CD4-positive, CD25-positive, alpha-beta regulatory T cell (primary cell): ENCODE measurements around the gene TM4SF5. TPM values are rescaled to one million over a fixed set of nuclear protein-coding genes. Genes with fewer than 3 reads are reported as not detected.

ENCODE experiments used
- ATAC-seq, 2 donors: fragments of 150-1000 bp; cut with Tn5 transposase; one replicate each; pipeline ENCODE4 v1.10.0; 2021; ENCODE audit warnings: low read depth in 2 of 2, moderate number of reproducible peaks in 2 of 2, moderate library complexity in 1 of 2
- DNase-seq, 3 donors: peaks; one replicate each; pipeline versions ENCODE4 v3.0.0 to v3.0.0-alpha.2; 2012 to 2022; ENCODE audit warnings: mixed read lengths in 1 of 3
- H3K27ac ChIP-seq: one replicate; pipeline ENCODE4 v1.7.0; 2013; ENCODE audit warnings: mild to moderate bottlenecking, low read length; ENCODE audit not compliant: insufficient read depth, poor library complexity, severe bottlenecking
- H3K27me3 ChIP-seq: one replicate; pipeline ENCODE4 v1.7.0; 2013; ENCODE audit warnings: low read length; ENCODE audit not compliant: control insufficient read depth, insufficient read depth
- H3K36me3 ChIP-seq: one replicate; pipeline ENCODE4 v1.7.0; 2013; ENCODE audit warnings: mild to moderate bottlenecking, low read length, moderate library complexity; ENCODE audit not compliant: control insufficient read depth, insufficient read depth
- H3K4me1 ChIP-seq: 2 replicates; pipeline ENCODE4 v1.7.0; 2013; ENCODE audit warnings: mild to moderate bottlenecking, low read length; ENCODE audit not compliant: insufficient read depth, control insufficient read depth, poor library complexity, severe bottlenecking
- H3K4me3 ChIP-seq: one replicate; pipeline ENCODE4 v1.7.0; 2013; ENCODE audit warnings: low read depth, mild to moderate bottlenecking, low read length, moderate library complexity
- H3K9me3 ChIP-seq, 2 experiments: 1 replicate in 1 of 2; 2 replicates in 1 of 2; pipeline ENCODE4 v1.7.0; 2013; ENCODE audit warnings: low read length in 2 of 2, mild to moderate bottlenecking in 1 of 2, moderate library complexity in 1 of 2; ENCODE audit not compliant: control insufficient read depth in 2 of 2
- H3K27ac Mint-ChIP-seq, 3 donors: one replicate each; pipeline ENCODE4 v1.8.0; 2020 to 2022; ENCODE audit warnings: mild to moderate bottlenecking in 3 of 3, mixed read lengths in 3 of 3, moderate library complexity in 2 of 3
- H3K27me3 Mint-ChIP-seq: one replicate; pipeline ENCODE4 v1.8.0; 2022; ENCODE audit warnings: mild to moderate bottlenecking, mixed read lengths
- H3K36me3 Mint-ChIP-seq: one replicate; pipeline ENCODE4 v1.8.0; 2020; ENCODE audit warnings: mixed read lengths
- H3K4me1 Mint-ChIP-seq, 4 donors: one replicate each; pipeline ENCODE4 v1.8.0; 2020 to 2022; ENCODE audit warnings: mixed read lengths in 4 of 4, mild to moderate bottlenecking in 1 of 4
- H3K4me3 Mint-ChIP-seq, 4 donors: one replicate each; pipeline ENCODE4 v1.8.0; 2020 to 2022; ENCODE audit warnings: mild to moderate bottlenecking in 4 of 4, mixed read lengths in 4 of 4, moderate library complexity in 3 of 4
- H3K9me3 Mint-ChIP-seq, 7 donors: one replicate each; pipeline ENCODE4 v1.8.0; 2020 to 2022; ENCODE audit warnings: mixed read lengths in 7 of 7, mild to moderate bottlenecking in 3 of 7, moderate library complexity in 2 of 7
- polyA plus RNA-seq, 4 donors: library from polyadenylated mRNA; unstranded; fragments of 300-500 nt; fragmentation: Illumina TruSeq; gene quantifications; one replicate each; pipeline ENCODE4 v1.2.3, GENCODE V29; 2021
- total RNA-seq: library from RNA; stranded (reverse); gene quantifications from one replicate; pipeline ENCODE4 v1.2.3, GENCODE V29; 2022

TM4SF5 gene
- total and polyA plus RNA-seq, 5 donors from 2014 or later: not detected

- H3K36me3 ChIP-seq: no peaks in the 10 kb centered on the region
- ATAC-seq (no peak), DNase-seq (no peak)
- peaks cover 9% of the 10 kb centered on the region for H3K27me3 ChIP-seq
- no peaks in the 10 kb centered on the region for H3K9me3 ChIP-seq
- peaks cover 27% of the 10 kb centered on the region for H3K4me1 ChIP-seq
- Mint-ChIP-seq H3K4me3 (peak overlapping the region in 2 of 4 donors; percentile 13 to 41), H3K4me1 (peaks cover 4 to 33% (median 9%) of the 10 kb centered on the region in 4 donors), H3K36me3 (peaks cover 3% of the 10 kb centered on the region), H3K9me3 (no peaks in the 10 kb centered on the region), H3K27ac (no peak overlapping the region), H3K27me3 (peaks cover 27% of the 10 kb centered on the region)
- no peak overlapping the region for H3K4me3 ChIP-seq
- no peak overlapping the region for H3K27ac ChIP-seq
Measured at GRCh38 chr17:4735876-4736651, 35.6 kb upstream of the TM4SF5 start.

GRCh38 chr17:4738136-4739121 lies 33.3 kb upstream of the TM4SF5 start:
- Histone ChIP-seq H3K4me3 (peak overlapping the region; percentile 57), H3K36me3 (no peaks in the 10 kb centered on the region), H3K27me3 (peaks cover 9% of the 10 kb centered on the region), H3K27ac (no peak overlapping the region), H3K4me1 (peaks cover 21% of the 10 kb centered on the region), H3K9me3 (no peaks in the 10 kb centered on the region)
- peaks cover 42% of the 10 kb centered on the region for H3K27me3 Mint-ChIP-seq
- peak overlapping the region; percentile 66 to 97 (median 86) for H3K27ac Mint-ChIP-seq
- ATAC-seq (peak; percentile 36 to 56), DNase-seq (peak in 2 of 3 donors; percentile 43 to 52)
- peaks cover 0 to 19% (median 3%) of the 10 kb centered on the region in 4 donors for H3K4me1 Mint-ChIP-seq
- H3K4me3 Mint-ChIP-seq: peak overlapping the region; percentile 91 to 93 (median 92)
- H3K36me3 Mint-ChIP-seq: no peaks in the 10 kb centered on the region
- no peaks in the 10 kb centered on the region for H3K9me3 Mint-ChIP-seq

- H3K27ac ChIP-seq: no peak within 1 kb of the TSS
- peak; percentile 44 to 66 (median 64) for DNase-seq
- peaks cover 21% of the 10 kb centered on the region for H3K4me1 ChIP-seq
- H3K27me3 Mint-ChIP-seq: peaks cover 43% of the 10 kb centered on the region
- peaks cover 9% of the 10 kb centered on the region for H3K27me3 ChIP-seq
- H3K36me3 ChIP-seq: no peaks in the 10 kb centered on the region
- H3K4me3 Mint-ChIP-seq: peak within 1 kb of the TSS; percentile 91 to 94 (median 92)
- H3K36me3 Mint-ChIP-seq: no peaks in the 10 kb centered on the region
- H3K9me3 ChIP-seq: no peaks in the 10 kb centered on the region
- H3K27ac Mint-ChIP-seq: peak within 1 kb of the TSS; percentile 69 to 97 (median 96)
- H3K4me1 Mint-ChIP-seq: peaks cover 0 to 17% (median 2%) of the 10 kb centered on the region in 4 donors
- peak within 1 kb of the TSS; percentile 57 for H3K4me3 ChIP-seq
- no peaks in the 10 kb centered on the region for H3K9me3 Mint-ChIP-seq
- peak; percentile 55 to 62 for ATAC-seq
Measured at GRCh38 chr17:4739122-4740024, 32.3 kb upstream of the TM4SF5 start, which contains the start of the genes CXCL16 and ZMYND15. Gene CXCL16 (minus strand): TSS chr17:4739928. CDS start chr17:4739339, 589 bp downstream. Gene ZMYND15 (plus strand): TSS chr17:4739833. CDS start chr17:4740549, 716 bp downstream.

GRCh38 chr17:4740025-4740351 lies 31.7 kb upstream of the TM4SF5 start:
- Histone ChIP-seq H3K36me3 (no peaks in the 10 kb centered on the region), H3K4me1 (peaks cover 21% of the 10 kb centered on the region), H3K27me3 (peaks cover 9% of the 10 kb centered on the region), H3K27ac (no peak overlapping the region), H3K4me3 (peak overlapping the region; percentile 44), H3K9me3 (no peaks in the 10 kb centered on the region)
- no peak for DNase-seq
- Mint-ChIP-seq H3K4me3 (peak overlapping the region; percentile 78 to 94 (median 88)), H3K9me3 (no peaks in the 10 kb centered on the region), H3K27me3 (peaks cover 50% of the 10 kb centered on the region), H3K4me1 (peaks cover 0 to 20% (median 2%) of the 10 kb centered on the region in 4 donors), H3K36me3 (no peaks in the 10 kb centered on the region), H3K27ac (peak overlapping the region; percentile 69 to 96 (median 78))
- ATAC-seq: no peak

- peak overlapping the region; percentile 78 to 94 (median 88) for H3K4me3 Mint-ChIP-seq
- Histone ChIP-seq H3K27me3 (peaks cover 9% of the 10 kb centered on the region), H3K4me3 (no peak overlapping the region), H3K36me3 (no peaks in the 10 kb centered on the region), H3K4me1 (peaks cover 25% of the 10 kb centered on the region), H3K9me3 (no peaks in the 10 kb centered on the region), H3K27ac (no peak overlapping the region)
- no peaks in the 10 kb centered on the region for H3K9me3 Mint-ChIP-seq
- H3K27me3 Mint-ChIP-seq: peaks cover 53% of the 10 kb centered on the region
- peaks cover 0 to 25% (median 2%) of the 10 kb centered on the region in 4 donors for H3K4me1 Mint-ChIP-seq
- ATAC-seq (no peak), DNase-seq (no peak)
- peak overlapping the region; percentile 16 to 96 (median 78) for H3K27ac Mint-ChIP-seq
- no peaks in the 10 kb centered on the region for H3K36me3 Mint-ChIP-seq
Measured at GRCh38 chr17:4740584-4740983, 31.1 kb upstream of the TM4SF5 start.

- Mint-ChIP-seq H3K27me3 (peaks cover 53% of the 10 kb centered on the region), H3K4me3 (peak overlapping the region; percentile 29 to 84 (median 66)), H3K9me3 (no peaks in the 10 kb centered on the region), H3K27ac (peak overlapping the region in 1 of 3 donors; percentile 75), H3K36me3 (no peaks in the 10 kb centered on the region), H3K4me1 (peaks cover 0 to 27% (median 2%) of the 10 kb centered on the region in 4 donors)
- H3K36me3 ChIP-seq: no peaks in the 10 kb centered on the region
- peaks cover 25% of the 10 kb centered on the region for H3K4me1 ChIP-seq
- no peak overlapping the region for H3K4me3 ChIP-seq
- H3K27ac ChIP-seq: no peak overlapping the region
- no peak for DNase-seq
- H3K9me3 ChIP-seq: no peaks in the 10 kb centered on the region
- no peak for ATAC-seq
- H3K27me3 ChIP-seq: peaks cover 9% of the 10 kb centered on the region
Measured at GRCh38 chr17:4741544-4741943, 30.1 kb upstream of the TM4SF5 start.

- ATAC-seq: no peak
- no peak for DNase-seq
- peaks cover 51% of the 10 kb centered on the region for H3K27me3 Mint-ChIP-seq
- H3K27ac Mint-ChIP-seq: no peak overlapping the region
- Histone ChIP-seq H3K4me1 (peaks cover 25% of the 10 kb centered on the region), H3K36me3 (no peaks in the 10 kb centered on the region), H3K4me3 (no peak overlapping the region), H3K27ac (no peak overlapping the region), H3K27me3 (peaks cover 9% of the 10 kb centered on the region), H3K9me3 (no peaks in the 10 kb centered on the region)
- no peaks in the 10 kb centered on the region for H3K36me3 Mint-ChIP-seq
- no peaks in the 10 kb centered on the region for H3K9me3 Mint-ChIP-seq
- peaks cover 0 to 27% (median 2%) of the 10 kb centered on the region in 4 donors for H3K4me1 Mint-ChIP-seq
- H3K4me3 Mint-ChIP-seq: peak overlapping the region in 3 of 4 donors; percentile 38 to 84 (median 61)
Measured at GRCh38 chr17:4742133-4742532, 29.6 kb upstream of the TM4SF5 start.
